Left ventricle myocardium superior (tissue), 1 donor: ENCODE data around the gene RPN1. TPM values are rescaled to one million over a fixed set of nuclear protein-coding genes. Genes with fewer than 3 reads are reported as not detected.
"Not testable (repeated sequence)": the region's sequence is repeated elsewhere in the genome, so short reads cannot be mapped to it uniquely, and the experiment has no call there.

Source experiments
- ATAC-seq: fragments of 200-7000 bp; cut with Tn5 transposase; one replicate; pipeline ENCODE4 v1.9.1; 2020; ENCODE audit warnings: mild to moderate bottlenecking, moderate library complexity
- DNase-seq: peaks from one replicate; pipeline ENCODE4 v3.0.0-alpha.2; 2020
- intact Hi-C: fragments of 100-400 bp; cut with micrococcal nuclease; formaldehyde crosslinking; loops from one replicate; pipeline ENCODE4 v1.11.0; 2022
- total RNA-seq: library from RNA; stranded (reverse); fragmentation: NEBNext Ultra II Directional; extraction: Animal tissue kit (Norgen Biotek cat#: 25700); gene quantifications from one replicate; pipeline ENCODE4 v1.2.1, GENCODE V29; 2021
- donor health status: DM: no; HTN: yes; CAD: no; lungs with severe emphysema.

Gene RPN1
- total RNA-seq, 1 donor from 2014 or later, result 104 TPM

DNA sequence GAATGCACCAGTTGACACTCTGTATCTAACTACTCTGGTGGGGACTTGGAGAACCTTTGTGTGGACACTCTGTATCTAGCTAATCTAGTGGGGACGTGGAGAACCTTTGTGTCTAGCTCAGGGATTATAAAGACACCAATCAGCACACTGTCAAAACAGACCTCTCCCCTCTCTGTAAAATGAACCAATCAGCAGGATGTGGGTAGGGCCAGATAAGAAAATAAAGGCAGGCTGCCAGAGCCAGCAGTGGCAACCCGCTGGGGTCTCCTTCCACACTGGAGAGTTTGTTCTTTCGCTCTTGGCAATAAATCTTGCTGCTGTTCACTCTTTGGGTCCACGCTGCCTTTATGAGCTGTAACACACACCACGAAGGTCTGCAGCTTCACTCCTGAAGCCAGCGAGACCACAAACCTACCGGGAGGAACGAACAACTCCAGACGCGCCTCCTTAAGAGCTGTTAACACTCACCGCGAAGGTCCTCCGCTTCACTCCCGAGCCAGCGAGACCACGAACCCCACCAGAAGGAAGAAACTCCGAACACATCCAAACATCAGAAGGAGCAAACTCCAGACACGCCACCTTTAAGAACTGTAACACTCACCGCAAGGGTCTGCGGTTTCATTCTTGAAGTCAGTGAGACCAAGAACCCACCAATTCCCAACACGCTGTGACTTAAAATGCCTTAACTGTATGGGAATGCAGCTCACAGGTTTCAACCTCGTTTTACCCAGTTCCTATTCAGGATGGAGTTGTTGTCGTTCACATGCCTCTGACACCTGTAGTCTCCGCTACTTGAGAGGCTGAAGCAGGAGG lies 3.6 kb upstream of the RPN1 start:
- ATAC-seq, intact Hi-C loops: not testable (repeated sequence)

DNA sequence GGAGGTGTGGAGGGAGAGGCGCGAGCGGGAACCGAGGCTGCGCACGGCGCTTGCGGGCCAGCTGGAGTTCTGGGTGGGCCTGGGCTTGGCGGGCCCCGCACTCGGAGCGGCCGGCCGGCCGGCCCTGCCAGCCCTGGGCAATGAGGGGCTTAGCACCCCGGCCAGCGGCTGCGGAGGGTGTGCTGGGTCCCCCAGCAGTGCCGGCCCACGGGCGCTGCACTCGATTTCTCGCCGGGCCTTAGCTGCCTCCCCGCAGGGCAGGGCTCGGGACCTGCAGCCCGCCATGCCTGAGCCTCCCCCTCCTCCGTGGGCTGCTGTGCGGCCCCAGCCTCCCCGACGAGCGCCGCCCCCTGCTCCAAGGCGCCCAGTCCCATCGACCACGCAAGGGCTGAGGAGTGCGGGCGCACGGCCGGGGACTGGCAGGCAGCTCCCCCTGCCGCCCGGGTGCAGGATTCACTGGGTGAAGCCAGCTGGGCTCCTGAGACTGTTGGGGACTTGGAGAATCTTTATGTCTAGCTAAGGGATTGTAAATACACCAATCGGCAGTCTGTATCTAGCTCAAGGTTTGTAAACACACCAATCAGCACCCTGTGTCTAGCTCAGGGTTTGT lies 2.9 kb upstream of the RPN1 start:
- intact Hi-C loops, ATAC-seq: not testable (repeated sequence)
- DNase-seq, result peak; percentile 67

More for the DNA sequence above, 3.6 kb upstream of the RPN1 start:
- DNase-seq, result not testable (repeated sequence)

DNA sequence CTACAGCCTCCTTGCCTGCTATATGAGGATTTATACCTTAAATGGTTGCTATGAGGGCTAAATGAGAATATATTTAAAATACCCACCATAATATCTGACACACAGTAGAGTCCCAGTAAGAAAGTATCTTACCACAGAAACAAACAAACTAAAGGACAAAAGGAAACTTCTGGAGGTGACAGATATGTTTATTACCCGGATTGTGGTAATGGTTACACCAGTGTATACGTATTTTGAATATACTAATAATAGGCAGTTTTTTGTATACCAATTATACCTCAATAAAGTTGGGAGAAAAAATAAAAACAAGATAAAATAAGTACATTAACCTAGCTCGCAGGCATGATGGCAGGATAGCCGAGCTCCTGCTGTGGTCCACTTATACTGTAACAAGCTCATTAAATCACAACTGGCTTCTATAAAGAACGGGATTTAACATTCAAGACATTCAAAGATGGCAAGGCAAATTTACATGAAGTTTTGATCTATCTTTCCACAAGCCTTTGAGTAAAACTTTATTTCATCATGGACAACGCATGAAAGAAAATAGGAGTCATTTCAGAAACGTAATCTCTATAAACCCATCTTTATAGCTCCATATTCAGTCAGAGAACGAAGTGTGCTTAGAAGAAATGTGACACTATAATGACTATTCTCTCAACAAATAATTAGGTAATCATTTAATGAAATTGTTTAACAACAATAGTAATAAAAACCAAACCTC lies 1.5 kb downstream of the RPN1 start:
- no peak for DNase-seq
- intact Hi-C loops, result no loop called here
- ATAC-seq, result no peak

DNA sequence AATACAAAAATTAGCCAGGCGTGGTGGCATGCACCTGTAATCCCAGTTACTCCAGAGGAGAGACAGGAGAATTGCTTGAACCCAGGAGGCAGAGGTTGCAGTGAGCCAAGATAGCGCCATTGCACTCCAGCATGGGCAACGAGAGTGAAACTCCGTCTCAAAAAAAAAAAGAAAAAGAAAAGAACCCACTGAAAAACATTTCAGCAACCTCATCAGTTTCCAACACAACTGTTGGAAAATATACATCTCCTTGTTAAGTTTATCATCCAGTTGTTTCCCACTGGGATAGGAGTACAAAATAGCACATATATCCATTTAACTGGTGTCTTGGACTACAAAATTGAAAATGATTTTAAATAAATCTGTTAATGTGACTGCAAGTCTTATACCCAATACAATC lies 2.2 kb downstream of the RPN1 start:
- ATAC-seq (no peak), DNase-seq (no peak)
- intact Hi-C loops, result no loop called here

DNA sequence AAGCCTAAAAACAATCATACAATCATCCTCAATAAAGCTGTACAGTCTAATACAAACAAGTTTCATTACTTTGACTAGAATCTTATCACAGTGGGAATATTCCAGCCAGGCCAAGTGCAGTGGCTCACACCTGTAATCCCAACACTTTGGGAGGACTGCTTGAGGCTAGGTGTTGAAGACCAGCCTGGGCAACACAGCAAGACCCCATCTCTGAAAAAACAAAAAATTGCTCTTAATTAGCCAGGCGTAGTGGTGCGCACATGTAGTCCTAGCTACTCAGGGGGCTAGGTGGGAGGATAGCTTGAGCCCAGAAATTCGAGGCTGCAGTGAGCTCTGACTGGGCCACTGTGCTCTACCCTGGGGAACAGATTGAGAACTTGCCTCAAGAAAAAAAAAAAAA lies 3.3 kb downstream of the RPN1 start:
- intact Hi-C loops, result no loop called here
- ATAC-seq (no peak), DNase-seq (no peak)

DNA sequence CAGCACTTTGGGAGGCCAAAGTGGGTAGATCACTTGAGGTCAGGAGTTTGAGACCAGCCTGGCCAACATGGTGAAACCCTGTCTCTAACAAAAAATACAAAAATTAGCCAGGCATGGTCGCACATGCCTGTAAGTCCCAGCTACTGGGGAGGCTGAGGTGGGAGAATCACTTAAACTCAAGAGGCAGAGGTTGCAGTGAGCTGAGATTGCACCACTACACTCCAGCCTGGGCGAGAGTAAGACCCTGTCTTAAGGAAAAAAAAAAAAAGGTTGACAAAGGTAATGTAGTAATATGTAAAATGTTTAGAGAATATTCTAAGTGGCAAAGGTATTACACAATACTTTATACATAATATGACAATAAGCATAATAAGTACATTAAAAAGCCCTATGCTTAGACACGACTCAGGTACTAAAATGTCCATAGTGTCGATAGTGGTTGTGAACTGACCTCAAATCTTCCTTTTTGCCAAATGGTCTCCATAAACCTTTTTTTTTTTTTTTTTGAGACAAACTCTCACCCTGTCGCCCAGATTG lies 16.5 kb downstream of the RPN1 start:
- ATAC-seq (no peak), DNase-seq (no peak)
- intact Hi-C loops, result no loop called here

DNA sequence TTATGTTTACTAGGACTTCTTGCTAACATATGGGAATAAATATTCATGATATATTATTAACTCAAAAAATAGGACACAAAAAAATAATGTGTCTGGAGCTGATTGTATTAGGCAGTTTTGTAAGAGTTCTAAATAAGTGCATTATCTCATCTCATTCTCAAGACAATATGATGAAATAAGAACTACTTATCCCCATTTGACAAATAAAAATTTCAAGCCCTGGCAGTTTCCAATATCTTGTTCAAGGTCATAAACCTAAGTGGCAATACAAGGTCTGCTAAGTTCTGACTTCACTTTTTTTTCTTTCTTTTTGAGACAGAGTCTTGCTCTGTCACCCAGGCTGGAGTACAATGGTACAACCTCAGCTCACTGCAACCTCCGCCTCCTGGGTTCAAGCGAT lies 18.3 kb downstream of the RPN1 start:
- DNase-seq, result no peak
- intact Hi-C loops, result no loop called here
- ATAC-seq, result no peak

DNA sequence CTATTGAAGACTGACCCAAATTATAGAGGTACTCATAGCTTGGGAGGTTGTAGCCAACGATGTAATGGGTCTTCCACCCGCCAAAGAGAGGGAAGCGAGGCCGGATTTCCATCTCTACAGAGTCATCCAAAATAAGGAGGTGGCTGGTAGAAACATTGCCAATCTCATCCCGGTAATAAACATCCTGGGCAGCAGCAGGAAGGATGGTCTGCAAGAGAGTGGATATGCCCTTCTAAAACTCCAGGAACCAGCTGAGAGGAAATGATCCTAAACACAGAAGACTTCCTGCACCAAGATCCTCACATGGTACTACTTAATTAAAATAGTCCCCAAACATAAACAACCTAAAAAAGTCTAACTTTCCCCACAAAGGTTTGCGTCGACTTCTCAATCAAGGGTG lies 20.7 kb downstream of the RPN1 start:
- DNase-seq (no peak), ATAC-seq (no peak)
- intact Hi-C loops, result no loop called here

DNA sequence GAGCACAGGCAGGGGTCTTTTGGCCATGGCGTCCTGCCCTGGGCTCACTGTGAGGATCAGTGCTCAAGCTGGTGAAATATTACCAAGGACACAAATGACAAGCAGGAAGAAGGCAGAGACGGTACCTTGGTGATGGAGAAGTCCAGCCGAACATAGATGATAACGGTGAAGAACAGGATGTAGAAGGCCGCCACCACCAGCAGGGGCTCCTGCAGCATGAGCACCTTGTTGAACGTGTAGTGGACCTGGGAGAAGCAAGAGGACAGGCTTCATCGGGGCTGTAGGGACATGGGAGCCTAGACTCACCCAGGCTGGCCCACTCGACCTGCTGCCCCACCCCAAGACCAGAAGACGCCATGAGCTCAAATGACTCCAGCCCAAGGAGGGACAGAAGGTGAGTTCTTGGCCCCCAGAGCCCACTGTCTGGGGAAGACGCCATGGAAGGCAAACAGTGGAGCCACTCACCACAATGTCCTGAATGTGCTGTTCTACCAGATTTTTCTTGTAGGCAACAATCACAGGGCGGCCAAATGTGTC lies 25.1 kb downstream of the RPN1 start:
- ATAC-seq (no peak), DNase-seq (no peak)
- intact Hi-C loops, result no loop called here

DNA sequence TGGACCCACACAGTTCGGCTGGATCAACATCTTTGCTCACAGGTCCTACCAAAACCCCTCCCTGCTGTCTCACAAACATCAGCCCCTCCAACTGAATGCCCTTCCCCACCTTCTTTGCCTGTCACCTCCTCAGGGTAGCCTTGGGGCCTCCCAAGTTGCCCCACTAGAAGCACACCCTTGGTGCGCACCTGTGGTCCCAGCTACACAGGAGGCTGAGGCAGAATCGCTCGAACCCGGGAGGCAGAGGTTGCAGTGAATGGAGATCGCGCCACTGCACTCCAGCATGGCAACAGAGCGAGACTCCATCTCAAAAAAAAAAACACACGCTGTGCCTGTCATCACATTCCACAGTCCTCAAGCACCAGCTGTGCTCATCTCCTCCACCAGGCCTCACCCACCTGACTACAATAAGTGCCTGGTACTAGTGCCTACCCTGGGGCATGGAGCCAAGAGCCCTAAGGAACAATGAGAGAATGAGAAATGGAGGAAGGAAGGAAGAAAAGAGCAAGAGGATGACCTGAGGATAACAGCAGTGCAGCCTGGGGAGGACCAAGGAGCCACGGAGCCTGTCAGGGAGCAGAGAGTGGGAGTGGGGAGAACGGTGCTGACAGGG lies 26.0 kb downstream of the RPN1 start:
- DNase-seq (no peak), ATAC-seq (peak; percentile 63)
- intact Hi-C loops, result no loop called here

DNA sequence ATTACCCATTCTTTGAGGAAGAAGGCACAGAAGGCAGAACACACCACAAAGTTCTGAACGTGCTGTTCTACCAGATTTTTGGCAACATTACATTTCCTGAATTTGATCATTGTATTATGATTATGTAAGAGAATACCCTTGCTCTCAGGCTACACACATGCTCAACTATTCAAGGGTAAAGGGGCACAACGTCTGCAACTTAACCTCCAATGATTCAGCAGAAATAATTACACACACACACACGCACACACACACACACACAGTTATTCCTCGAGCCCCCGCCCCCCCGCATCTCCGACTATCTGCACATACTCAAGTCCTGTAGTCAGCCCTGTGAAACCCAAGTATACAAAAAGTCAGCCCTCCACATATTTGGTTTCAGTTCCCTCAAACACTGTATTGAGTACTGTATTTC lies 26.8 kb downstream of the RPN1 start:
- ATAC-seq, result peak; percentile 25
- intact Hi-C loops, result no loop called here
- peak; percentile 43 for DNase-seq

DNA sequence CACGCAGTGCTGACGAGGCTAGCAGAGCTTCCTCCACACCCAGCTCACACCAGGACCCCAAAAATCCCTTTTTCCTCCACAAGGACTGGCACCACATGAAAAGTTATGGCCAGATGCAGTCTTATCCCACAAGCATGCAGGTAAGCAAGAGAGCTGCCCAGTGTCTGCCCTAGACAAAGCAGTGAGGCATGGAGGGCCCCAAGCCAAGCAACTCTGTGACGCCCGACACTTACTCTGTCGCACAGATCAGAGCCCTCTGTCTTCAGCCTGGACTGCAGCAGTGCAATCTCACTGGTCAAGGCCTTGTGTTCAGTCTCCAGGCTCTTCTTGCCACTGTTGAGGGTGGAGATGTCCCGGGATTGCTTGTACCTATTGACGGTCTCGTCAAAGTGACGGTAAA lies 28.7 kb downstream of the RPN1 start:
- intact Hi-C loops, result no loop called here
- DNase-seq (no peak), ATAC-seq (no peak)

DNA sequence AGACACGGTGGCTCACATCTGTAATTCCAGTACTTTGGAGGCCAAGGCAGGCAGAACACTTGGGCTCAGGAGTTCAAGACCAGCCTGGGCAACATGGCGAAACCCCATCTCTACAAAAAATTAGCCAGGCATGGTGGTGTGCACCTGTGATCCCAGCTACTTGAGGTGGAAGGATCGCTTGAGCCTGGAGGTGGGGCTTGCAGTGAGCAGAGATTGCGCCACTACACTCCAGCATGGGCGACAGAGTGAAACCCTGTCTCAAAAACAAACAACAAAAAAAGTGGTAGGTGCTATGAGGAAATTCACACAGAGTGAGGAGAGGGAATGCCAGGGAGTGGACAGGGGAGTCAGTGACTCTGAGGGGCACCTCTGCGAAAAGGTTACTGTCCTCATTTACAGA lies 29.4 kb downstream of the RPN1 start:
- ATAC-seq, result no peak
- DNase-seq, result no peak
- intact Hi-C loops, result no loop called here

DNA sequence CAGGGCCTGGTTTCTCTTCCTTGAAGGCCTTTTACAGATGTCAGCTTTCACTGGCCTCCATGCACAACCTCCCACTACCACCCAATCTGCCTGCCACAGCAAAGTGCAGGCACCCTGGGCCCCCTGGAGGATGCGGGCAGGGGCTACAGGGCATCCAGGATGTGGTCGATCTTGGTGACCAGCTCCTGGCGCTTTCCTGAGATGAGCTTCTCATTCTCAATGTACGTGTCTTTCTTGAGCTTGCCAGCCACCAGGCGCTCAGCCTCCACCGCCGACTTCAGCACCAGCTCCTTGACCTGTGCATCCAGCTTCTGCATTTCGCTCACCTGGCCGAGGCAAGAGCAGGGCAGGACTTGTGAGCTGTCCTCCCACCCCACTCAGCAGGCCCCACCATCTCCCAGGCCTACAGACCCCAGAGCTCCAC lies 30.3 kb downstream of the RPN1 start:
- intact Hi-C loops, result no loop called here
- no peak for ATAC-seq

DNA sequence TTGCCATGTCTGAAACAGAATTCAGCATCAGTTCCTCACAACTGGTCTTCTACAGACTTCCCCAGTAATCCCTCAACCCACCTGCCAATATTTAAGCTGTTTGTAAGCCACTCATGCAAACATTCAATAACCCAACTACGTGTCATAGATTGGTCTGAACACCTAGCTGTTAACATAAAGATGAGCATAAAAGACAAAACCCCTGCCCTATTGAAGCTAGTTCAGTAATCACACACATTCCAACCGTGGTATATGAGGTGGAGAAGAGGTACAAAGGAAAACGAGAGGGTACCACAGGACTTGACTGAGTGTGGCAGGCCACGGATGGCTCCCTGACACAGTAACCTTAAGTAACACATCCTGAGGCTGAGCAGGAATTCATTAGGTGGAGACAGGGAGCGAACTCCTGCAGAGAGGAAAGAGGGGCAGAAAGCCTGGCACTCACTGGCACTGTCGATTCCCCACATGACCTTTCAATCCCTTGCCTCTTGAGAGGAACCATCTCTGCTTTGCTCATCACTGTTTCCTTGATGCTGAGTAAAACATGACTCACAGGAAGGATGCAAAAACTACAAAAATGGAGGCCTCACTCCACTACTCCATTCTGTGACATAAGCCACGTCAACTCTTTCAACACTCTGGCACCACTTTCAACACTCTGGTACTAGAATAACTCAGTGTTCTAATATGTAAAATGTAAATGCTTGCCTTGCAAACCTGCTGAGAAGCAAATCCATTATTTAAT lies 31.3 kb downstream of the RPN1 start:
- no peak for ATAC-seq
- intact Hi-C loops, result no loop called here

More for the DNA sequence above, 30.3 kb downstream of the RPN1 start:
- DNase-seq, result no peak

DNA sequence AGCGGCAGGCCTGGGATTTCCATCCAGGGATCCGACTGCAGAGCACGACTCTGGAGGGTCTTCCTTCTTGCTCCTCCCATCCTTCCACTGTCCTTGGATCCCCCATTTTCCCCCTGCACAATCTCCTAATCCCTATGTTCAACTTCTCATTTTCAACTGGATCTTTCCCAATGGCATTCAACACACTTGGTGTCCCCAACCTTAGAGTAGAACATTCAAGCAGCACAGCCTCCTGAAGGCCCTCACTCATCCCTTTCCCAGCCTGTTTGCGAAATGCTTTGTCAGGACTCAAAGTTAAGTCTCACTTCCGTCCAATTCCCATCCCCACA lies 32.3 kb downstream of the RPN1 start:
- intact Hi-C loops, result no loop called here
- no peak for ATAC-seq
- DNase-seq, result no peak

More for the DNA sequence above, 31.3 kb downstream of the RPN1 start:
- no peak for DNase-seq

DNA sequence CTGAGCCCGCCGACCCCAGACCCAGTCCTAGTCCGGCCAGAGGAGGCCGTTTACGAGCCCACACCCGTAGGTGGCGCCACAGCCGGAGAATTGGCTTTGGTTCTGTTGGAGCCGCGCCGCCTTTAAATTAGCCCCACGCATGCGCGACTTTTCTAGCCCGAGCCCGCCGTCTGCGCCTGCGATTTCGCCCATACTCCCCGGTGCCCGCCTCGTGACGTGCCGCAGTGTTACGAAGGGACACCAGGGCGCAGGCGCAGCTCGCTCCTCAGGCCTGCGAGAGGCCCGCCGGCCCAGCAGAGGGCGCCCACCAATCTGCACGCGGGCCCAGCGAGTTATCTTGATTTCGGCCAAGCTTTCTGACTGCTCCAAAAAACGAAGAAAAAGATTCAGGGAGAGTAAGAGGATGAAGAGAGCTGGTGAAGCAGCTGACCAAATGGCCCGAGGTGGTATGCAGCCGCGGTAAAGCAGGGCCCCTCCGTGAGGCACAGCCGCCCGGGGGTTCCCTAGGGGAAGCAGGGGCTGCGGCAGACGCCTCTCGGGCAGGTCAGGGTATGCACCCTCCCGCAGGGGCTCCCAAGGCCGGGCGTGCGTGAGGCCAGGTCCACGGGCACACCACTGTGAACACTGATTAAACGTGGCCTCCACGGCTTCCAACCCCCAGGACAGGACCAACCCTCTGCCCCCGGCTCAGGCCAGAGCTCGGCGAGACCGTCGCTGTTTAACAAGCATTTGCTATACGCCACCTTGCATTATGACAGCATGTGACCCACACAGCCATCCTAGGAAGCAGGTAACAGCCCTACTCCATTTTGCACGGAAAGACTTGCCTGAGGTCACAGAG lies 32.8 kb downstream of the RPN1 start:
- DNase-seq (peak; percentile 99), ATAC-seq (peak; percentile 97)
- intact Hi-C loops, result no loop called here

DNA sequence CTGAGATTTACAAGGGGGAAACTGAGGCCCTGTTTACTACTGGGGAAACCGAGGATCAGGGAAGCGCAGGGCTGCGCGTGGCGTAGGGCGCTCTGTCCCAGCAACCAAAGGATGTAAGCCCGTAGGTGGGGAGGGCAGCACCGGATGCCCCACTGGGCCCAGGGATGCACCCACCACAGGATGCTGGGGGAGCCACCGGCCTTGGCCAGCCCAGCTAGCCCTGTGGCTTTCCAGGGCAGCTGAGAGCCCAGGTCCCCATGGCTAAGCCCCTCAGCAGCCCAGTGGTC lies 33.4 kb downstream of the RPN1 start:
- intact Hi-C loops, result no loop called here
- ATAC-seq (no peak), DNase-seq (no peak)
